Activated T-cell treated with anti-CD3 and anti-CD28 coated beads, Interleukin-2, amount 50 U/mL, for 24 hours (primary cell): ENCODE results near the gene MKLN1.
"Not testable (repeated sequence)": the region's sequence is repeated elsewhere in the genome, so short reads cannot be mapped to it uniquely, and the experiment has no call there.

Experiments used
- DNase-seq: peaks from one replicate; pipeline ENCODE4 v3.0.0-alpha.2; 2020
- H3K27ac Mint-ChIP-seq: 2 replicates; pipeline ENCODE4 v1.8.0; 2020; ENCODE audit warnings: mild to moderate bottlenecking, mixed read lengths
- H3K27me3 Mint-ChIP-seq: 2 replicates; pipeline ENCODE4 v1.8.0; 2020; ENCODE audit warnings: mixed read lengths
- H3K36me3 Mint-ChIP-seq: 2 replicates; pipeline ENCODE4 v1.8.0; 2020; ENCODE audit warnings: low read depth, mixed read lengths
- H3K4me1 Mint-ChIP-seq: 2 replicates; pipeline ENCODE4 v1.8.0; 2020; ENCODE audit warnings: low read depth, mixed read lengths
- H3K4me3 Mint-ChIP-seq: 2 replicates; pipeline ENCODE4 v1.8.0; 2020; ENCODE audit warnings: mild to moderate bottlenecking, moderate library complexity, mixed read lengths
- H3K9me3 Mint-ChIP-seq: 2 replicates; pipeline ENCODE4 v1.8.0; 2020; ENCODE audit warnings: mixed read lengths

The MKLN1 gene

DNA sequence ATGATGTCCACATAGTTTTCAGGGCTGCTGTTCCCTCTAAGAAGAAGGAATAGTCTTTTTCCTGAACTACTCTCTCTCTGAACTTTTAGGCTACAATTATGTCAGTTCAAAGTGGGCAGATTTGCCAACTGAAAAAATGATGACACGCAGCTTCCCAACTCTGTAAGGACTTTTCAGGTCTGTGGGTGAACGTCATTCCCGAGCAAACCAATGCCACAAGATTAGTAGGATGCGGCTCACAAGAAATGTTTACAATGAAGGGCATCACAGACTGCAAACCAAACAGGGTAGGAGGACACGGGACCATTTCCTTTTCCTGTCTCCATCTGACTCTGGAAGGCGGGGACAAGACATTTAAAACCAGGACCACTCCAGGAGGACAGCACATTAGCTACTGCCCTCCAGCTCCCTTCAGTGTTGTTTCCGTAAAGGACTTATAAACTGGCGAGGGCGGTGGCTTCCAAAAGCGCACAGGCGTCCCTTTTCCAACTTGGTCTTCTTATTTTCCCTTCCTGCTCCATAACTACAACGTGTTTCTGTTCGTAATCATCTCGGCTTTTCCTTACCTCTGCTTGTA, 539 bp upstream of the MKLN1 start:
- no peaks in the 10 kb centered on the region for H3K27me3 Mint-ChIP-seq
- H3K4me3 Mint-ChIP-seq: peak overlapping the region; percentile 99
- peaks cover 18% of the 10 kb centered on the region for H3K36me3 Mint-ChIP-seq
- no peak for DNase-seq
- no peaks in the 10 kb centered on the region for H3K9me3 Mint-ChIP-seq
- H3K27ac Mint-ChIP-seq: peak overlapping the region; percentile 99
- peaks cover 66% of the 10 kb centered on the region for H3K4me1 Mint-ChIP-seq

DNA sequence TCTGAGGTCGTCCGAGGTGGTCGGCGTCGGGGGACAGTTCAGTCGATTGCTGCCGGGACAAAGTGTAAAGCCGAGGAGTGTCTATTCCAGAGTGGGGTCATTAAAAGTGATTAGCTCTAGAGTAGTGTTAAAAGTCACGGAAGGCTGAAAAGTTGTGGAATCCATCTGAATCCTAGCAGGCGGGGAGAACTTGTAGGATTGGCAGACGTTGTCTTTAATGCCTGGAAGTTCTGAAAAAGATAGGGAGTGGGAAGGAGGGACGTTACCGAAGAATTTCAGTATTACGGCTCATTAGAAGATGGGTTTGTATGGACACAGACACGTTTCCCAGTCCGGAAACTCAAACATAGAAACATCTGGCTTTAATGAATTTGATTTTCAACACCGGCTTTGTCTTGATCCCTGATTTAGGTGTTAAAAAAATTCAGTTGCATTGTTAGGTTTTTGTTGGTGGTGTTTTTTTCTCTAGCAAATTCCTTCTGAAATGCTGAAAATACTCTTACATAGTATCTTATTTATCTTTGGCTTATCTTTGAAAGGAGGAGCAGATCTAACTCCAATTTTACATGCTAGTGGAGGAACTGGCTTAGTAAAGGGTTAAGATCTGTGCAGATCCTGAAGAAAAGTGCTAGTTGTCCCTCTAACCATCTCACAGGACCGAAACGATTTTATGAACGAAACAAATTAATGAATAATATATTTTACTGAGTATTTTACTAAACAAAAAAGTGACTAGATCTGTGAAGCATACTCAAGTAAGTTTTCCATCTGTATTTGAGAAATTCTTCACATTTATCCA, 900 bp downstream of the MKLN1 start:
- no peaks in the 10 kb centered on the region for H3K9me3 Mint-ChIP-seq
- peak overlapping the region; percentile 99 for H3K4me3 Mint-ChIP-seq
- DNase-seq: no peak
- peak overlapping the region; percentile 99 for H3K27ac Mint-ChIP-seq
- H3K27me3 Mint-ChIP-seq: no peaks in the 10 kb centered on the region
- peaks cover 27% of the 10 kb centered on the region for H3K36me3 Mint-ChIP-seq
- peaks cover 65% of the 10 kb centered on the region for H3K4me1 Mint-ChIP-seq

GRCh38 chr7:131329176-131329570, 1.5 kb downstream of the MKLN1 start:
- no peak for DNase-seq
- Mint-ChIP-seq H3K27ac (peak overlapping the region; percentile 79), H3K9me3 (no peaks in the 10 kb centered on the region), H3K36me3 (peaks cover 33% of the 10 kb centered on the region), H3K4me3 (peak overlapping the region; percentile 99), H3K27me3 (no peaks in the 10 kb centered on the region), H3K4me1 (peaks cover 66% of the 10 kb centered on the region)

GRCh38 chr7:131330299-131330698, 2.6 kb downstream of the MKLN1 start:
- no peaks in the 10 kb centered on the region for H3K27me3 Mint-ChIP-seq
- H3K36me3 Mint-ChIP-seq: peaks cover 40% of the 10 kb centered on the region
- H3K9me3 Mint-ChIP-seq: no peaks in the 10 kb centered on the region
- no peak for DNase-seq
- H3K4me3 Mint-ChIP-seq: peak overlapping the region; percentile 99
- H3K4me1 Mint-ChIP-seq: peaks cover 62% of the 10 kb centered on the region
- H3K27ac Mint-ChIP-seq: peak overlapping the region; percentile 42

GRCh38 chr7:131331806-131332205, 4.1 kb downstream of the MKLN1 start:
- no peak overlapping the region for H3K4me3 Mint-ChIP-seq
- peaks cover 52% of the 10 kb centered on the region for H3K36me3 Mint-ChIP-seq
- H3K27me3 Mint-ChIP-seq: no peaks in the 10 kb centered on the region
- H3K27ac Mint-ChIP-seq: no peak overlapping the region
- H3K4me1 Mint-ChIP-seq: peaks cover 58% of the 10 kb centered on the region
- peaks cover 12% of the 10 kb centered on the region for H3K9me3 Mint-ChIP-seq
- no peak for DNase-seq

DNA sequence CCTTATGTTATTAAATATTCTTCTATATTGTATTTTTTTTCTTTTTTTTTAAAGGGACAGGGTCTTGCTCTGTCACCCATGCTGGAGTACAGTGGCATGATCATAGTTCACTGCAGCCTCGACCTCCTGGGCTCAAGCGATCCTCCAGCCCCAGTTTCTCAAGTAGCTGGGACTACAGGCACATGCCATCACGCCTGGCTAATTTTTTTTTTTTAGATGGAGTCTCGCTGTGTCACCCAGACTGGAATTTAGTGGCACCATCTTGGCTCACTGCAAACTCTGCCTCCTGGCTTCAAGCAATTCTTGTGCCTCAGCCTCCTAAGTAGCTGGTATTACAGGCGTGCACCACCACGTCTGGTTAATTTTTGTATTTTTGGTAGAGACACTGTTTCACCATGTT, 5.1 kb downstream of the MKLN1 start:
- Mint-ChIP-seq H3K36me3 (peaks cover 52% of the 10 kb centered on the region), H3K4me1 (peaks cover 51% of the 10 kb centered on the region), H3K9me3 (peaks cover 17% of the 10 kb centered on the region)
- H3K27ac Mint-ChIP-seq, H3K4me3 Mint-ChIP-seq, H3K27me3 Mint-ChIP-seq, DNase-seq: not testable (repeated sequence)

DNA sequence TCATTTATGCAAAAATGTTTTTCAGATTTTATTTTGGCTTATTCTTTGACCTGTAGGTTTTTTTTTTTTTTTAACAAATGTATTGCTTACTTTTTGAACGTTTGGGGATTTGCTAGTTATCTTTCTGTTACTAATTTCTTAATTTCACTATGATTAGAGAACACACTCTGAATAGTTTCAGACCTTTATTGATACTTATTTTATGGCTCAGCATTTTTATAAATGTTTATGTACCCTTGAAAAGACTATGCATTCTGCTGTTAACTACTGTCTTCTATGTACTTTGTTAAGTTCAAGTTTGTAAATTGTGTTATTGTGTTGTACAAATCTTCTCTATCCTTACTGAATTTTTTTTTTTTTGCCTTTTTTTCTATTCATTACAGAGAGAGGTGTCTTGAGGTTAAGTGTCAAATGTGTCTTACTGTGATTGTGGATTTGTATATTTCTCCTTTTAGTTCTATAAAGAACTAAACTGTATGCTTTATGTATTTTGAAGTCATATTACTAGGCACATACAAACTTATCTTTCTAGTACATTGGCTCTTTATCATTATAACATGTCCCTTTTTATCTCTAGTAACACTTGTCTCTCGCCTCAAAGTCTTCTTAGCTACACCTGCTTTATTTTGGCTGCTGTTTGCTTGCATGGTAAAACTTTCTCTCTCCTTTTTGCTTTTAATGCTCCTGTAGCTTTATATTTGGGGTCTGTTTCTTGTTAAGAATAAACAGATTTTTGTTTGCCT, 8.1 kb downstream of the MKLN1 start:
- Mint-ChIP-seq H3K9me3 (peaks cover 23% of the 10 kb centered on the region), H3K4me3 (no peak overlapping the region), H3K27me3 (no peaks in the 10 kb centered on the region), H3K36me3 (peaks cover 62% of the 10 kb centered on the region), H3K27ac (no peak overlapping the region), H3K4me1 (peaks cover 50% of the 10 kb centered on the region)
- DNase-seq: no peak

DNA sequence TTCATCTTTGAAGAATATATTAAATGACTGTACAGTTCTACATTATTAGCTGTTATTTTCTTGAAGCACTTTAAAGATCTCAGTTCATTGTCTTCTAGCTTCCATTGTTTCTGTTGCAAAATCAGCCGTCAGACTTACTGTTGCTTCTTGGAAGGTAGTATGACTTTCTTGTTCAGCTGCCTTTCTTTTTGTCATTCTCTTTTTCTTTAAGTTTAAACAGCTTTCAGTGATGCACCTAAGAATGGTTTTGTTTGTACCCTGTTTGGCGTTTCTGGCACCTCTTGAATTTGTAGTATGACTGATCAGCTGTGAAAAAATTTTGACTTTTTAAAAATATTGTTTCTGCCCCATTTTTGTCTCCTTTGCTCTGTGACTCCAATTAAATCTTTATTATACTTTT, 9.3 kb downstream of the MKLN1 start:
- DNase-seq: no peak
- Mint-ChIP-seq H3K27me3 (no peaks in the 10 kb centered on the region), H3K27ac (no peak overlapping the region), H3K4me1 (peaks cover 52% of the 10 kb centered on the region), H3K36me3 (peaks cover 68% of the 10 kb centered on the region), H3K4me3 (no peak overlapping the region), H3K9me3 (peaks cover 23% of the 10 kb centered on the region)

GRCh38 chr7:131338173-131338572, 10.5 kb downstream of the MKLN1 start:
- Mint-ChIP-seq H3K36me3 (peaks cover 74% of the 10 kb centered on the region), H3K4me3 (no peak overlapping the region), H3K27me3 (no peaks in the 10 kb centered on the region), H3K9me3 (peaks cover 23% of the 10 kb centered on the region), H3K27ac (no peak overlapping the region), H3K4me1 (peaks cover 64% of the 10 kb centered on the region)
- DNase-seq: no peak

DNA sequence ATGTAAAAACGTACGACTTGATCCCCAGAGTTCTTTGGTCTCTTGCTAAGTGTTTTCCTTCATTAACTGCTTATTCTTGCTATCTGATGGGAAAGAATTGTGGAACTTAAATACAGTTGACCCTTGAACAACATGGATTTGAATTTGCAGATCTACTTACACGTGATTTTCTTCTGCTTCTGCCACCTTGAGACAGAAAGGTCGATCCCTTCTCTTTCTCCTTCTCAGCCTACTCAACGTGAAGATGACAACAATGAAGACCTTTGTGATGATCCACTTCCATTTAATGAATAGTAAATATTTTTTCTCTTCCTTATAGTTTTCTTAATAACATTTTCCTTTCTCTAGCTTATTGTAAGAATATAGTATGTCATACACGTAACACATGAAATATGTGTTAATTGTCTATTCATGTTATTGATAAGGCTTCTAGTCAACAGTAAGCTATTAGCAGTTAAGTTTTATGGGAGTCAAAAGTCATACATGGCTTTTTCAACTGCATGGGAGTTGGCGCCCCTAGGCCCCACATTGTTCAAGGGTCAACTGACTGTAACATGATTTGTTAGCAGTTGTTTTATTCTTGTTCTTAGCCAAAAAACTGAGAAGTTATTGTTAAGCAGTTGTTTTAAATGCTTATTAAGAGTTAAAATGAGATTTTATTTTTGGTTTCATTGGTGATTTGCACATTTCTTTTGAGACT, 11.2 kb downstream of the MKLN1 start:
- no peaks in the 10 kb centered on the region for H3K27me3 Mint-ChIP-seq
- no peak for DNase-seq
- no peak overlapping the region for H3K27ac Mint-ChIP-seq
- peaks cover 67% of the 10 kb centered on the region for H3K36me3 Mint-ChIP-seq
- peaks cover 63% of the 10 kb centered on the region for H3K4me1 Mint-ChIP-seq
- no peak overlapping the region for H3K4me3 Mint-ChIP-seq
- peaks cover 23% of the 10 kb centered on the region for H3K9me3 Mint-ChIP-seq

- Mint-ChIP-seq H3K4me3 (no peak overlapping the region), H3K27ac (no peak overlapping the region), H3K4me1 (peaks cover 53% of the 10 kb centered on the region), H3K36me3 (peaks cover 53% of the 10 kb centered on the region), H3K9me3 (peaks cover 12% of the 10 kb centered on the region), H3K27me3 (no peaks in the 10 kb centered on the region)
- DNase-seq: no peak
Observed at GRCh38 chr7:131341690-131342089, 14.0 kb downstream of the MKLN1 start.

DNA sequence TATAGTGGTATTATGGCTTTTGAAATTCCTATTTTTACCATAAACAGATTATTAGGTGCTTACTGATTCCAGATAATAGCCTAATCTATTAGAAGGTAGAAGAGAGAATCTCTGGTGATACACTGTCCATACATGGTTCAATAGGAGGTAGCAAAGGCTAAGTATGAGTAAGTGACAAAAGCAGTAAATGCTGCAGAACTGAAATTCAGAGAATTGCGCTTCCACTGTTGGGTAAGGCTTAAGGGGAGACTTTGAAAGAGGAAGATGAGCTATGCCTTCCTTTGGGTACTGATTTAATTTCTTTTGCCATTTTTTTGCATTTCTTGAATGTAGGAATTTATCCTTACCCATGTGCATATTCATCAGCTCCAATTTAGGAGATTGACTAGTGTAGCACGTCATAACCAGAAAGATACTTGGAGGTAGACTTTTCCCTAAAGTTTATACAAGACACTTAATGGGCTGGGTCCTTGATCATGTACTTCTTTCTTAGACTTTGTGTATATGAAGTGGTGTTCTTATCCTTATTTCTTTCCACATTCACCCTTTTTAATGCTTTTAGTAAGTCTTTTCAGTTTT, 15.3 kb downstream of the MKLN1 start:
- H3K4me3 Mint-ChIP-seq: no peak overlapping the region
- H3K27ac Mint-ChIP-seq: no peak overlapping the region
- no peak for DNase-seq
- H3K36me3 Mint-ChIP-seq: peaks cover 47% of the 10 kb centered on the region
- peaks cover 4% of the 10 kb centered on the region for H3K9me3 Mint-ChIP-seq
- H3K4me1 Mint-ChIP-seq: peaks cover 61% of the 10 kb centered on the region
- no peaks in the 10 kb centered on the region for H3K27me3 Mint-ChIP-seq

GRCh38 chr7:131346885-131347592, 19.4 kb downstream of the MKLN1 start:
- H3K27ac Mint-ChIP-seq: no peak overlapping the region
- no peak for DNase-seq
- no peak overlapping the region for H3K4me3 Mint-ChIP-seq
- peaks cover 5% of the 10 kb centered on the region for H3K9me3 Mint-ChIP-seq
- peaks cover 41% of the 10 kb centered on the region for H3K36me3 Mint-ChIP-seq
- H3K4me1 Mint-ChIP-seq: peaks cover 54% of the 10 kb centered on the region
- no peaks in the 10 kb centered on the region for H3K27me3 Mint-ChIP-seq

DNA sequence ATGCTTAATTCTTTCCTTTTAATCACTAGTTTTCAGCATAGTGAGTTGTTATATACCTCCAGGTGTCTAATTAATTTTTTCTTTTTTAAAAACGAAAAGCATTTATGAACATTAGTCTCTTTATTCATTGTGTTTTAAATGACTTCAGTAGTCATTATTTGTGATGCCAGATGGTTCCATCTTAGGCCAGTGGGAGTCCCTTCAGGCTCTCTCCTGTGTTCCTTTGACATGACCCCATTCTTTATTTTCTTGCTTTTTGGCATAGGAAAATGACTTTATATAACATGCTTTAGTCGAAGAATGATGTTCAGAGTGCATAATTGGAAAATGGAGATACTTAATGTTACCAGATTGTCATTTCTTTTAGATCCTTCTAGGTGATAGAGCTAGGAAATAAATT, 24.4 kb downstream of the MKLN1 start:
- Mint-ChIP-seq H3K27ac (no peak overlapping the region), H3K4me1 (peaks cover 55% of the 10 kb centered on the region), H3K36me3 (peaks cover 34% of the 10 kb centered on the region), H3K27me3 (no peaks in the 10 kb centered on the region), H3K9me3 (peaks cover 5% of the 10 kb centered on the region), H3K4me3 (no peak overlapping the region)
- no peak for DNase-seq
